ENCODE results near the gene EPN3.

Gene EPN3

GRCh38 chr17:50533720-50534148, 1.2 kb downstream of the EPN3 start:
- in situ Hi-C loops (cut with MboI; ENCODE audit: low sequenced_read_pairs): loop anchor here (25.0 kb wide), 1 partner anchor 429 kb away; no protein-coding TSS in a partner anchor

GRCh38 chr17:50534222-50534978, 1.9 kb downstream of the EPN3 start:
- in situ Hi-C loops (cut with MboI; ENCODE audit: low sequenced_read_pairs): loop anchor here (25.0 kb wide), 1 partner anchor 428 kb away; no protein-coding TSS in a partner anchor

- in situ Hi-C loops (cut with MboI; ENCODE audit: low sequenced_read_pairs): loop anchor here (25.0 kb wide), 1 partner anchor 427 kb away; no protein-coding TSS in a partner anchor
Measured at GRCh38 chr17:50534979-50535326, 2.4 kb downstream of the EPN3 start.

- in situ Hi-C loops (cut with MboI; ENCODE audit: low sequenced_read_pairs): loop anchor here (25.0 kb wide), 1 partner anchor 427 kb away; no protein-coding TSS in a partner anchor
Measured at GRCh38 chr17:50535407-50535806, 2.9 kb downstream of the EPN3 start.

- in situ Hi-C loops (cut with MboI; ENCODE audit: low sequenced_read_pairs): loop anchor here (25.0 kb wide), 1 partner anchor 425 kb away; no protein-coding TSS in a partner anchor
Measured at GRCh38 chr17:50536683-50537646, 4.4 kb downstream of the EPN3 start.

- in situ Hi-C loops (cut with MboI; ENCODE audit: low sequenced_read_pairs): loop anchor here (25.0 kb wide), 1 partner anchor 424 kb away; no protein-coding TSS in a partner anchor
Measured at GRCh38 chr17:50537721-50538548, 5.4 kb downstream of the EPN3 start.

GRCh38 chr17:50538549-50539410, 6.2 kb downstream of the EPN3 start:
- in situ Hi-C loops (cut with MboI; ENCODE audit: low sequenced_read_pairs): loop anchor here (25.0 kb wide), 1 partner anchor 424 kb away; no protein-coding TSS in a partner anchor

GRCh38 chr17:50539762-50540559, 7.4 kb downstream of the EPN3 start:
- in situ Hi-C loops (cut with MboI; ENCODE audit: low sequenced_read_pairs): loop anchor here (25.0 kb wide), 1 partner anchor 422 kb away; no protein-coding TSS in a partner anchor

- in situ Hi-C loops (cut with MboI; ENCODE audit: low sequenced_read_pairs): loop anchor here (25.0 kb wide), 1 partner anchor 422 kb away; no protein-coding TSS in a partner anchor
Measured at GRCh38 chr17:50540560-50541401, 8.2 kb downstream of the EPN3 start.

GRCh38 chr17:50541402-50541715, 8.8 kb downstream of the EPN3 start:
- in situ Hi-C loops (cut with MboI; ENCODE audit: low sequenced_read_pairs): loop anchor here (25.0 kb wide), 1 partner anchor 421 kb away; no protein-coding TSS in a partner anchor

GRCh38 chr17:50541716-50542688, 9.5 kb downstream of the EPN3 start:
- in situ Hi-C loops (cut with MboI; ENCODE audit: low sequenced_read_pairs): loop anchor here (25.0 kb wide), 1 partner anchor 420 kb away; no protein-coding TSS in a partner anchor

GRCh38 chr17:50542795-50543774, 10.6 kb downstream of the EPN3 start:
- in situ Hi-C loops (cut with MboI; ENCODE audit: low sequenced_read_pairs): loop anchor here (25.0 kb wide), 1 partner anchor 419 kb away; no protein-coding TSS in a partner anchor

GRCh38 chr17:50544516-50544915, 12.0 kb downstream of the EPN3 start:
- in situ Hi-C loops (cut with MboI; ENCODE audit: low sequenced_read_pairs): loop anchor here (25.0 kb wide), 1 partner anchor 418 kb away; no protein-coding TSS in a partner anchor

GRCh38 chr17:50545311-50545710, 12.8 kb downstream of the EPN3 start:
- in situ Hi-C loops (cut with MboI; ENCODE audit: low sequenced_read_pairs): loop anchor here (25.0 kb wide), 1 partner anchor 417 kb away; no protein-coding TSS in a partner anchor

GRCh38 chr17:50546701-50547034, 14.1 kb downstream of the EPN3 start:
- in situ Hi-C loops (cut with MboI; ENCODE audit: low sequenced_read_pairs): loop anchor here (25.0 kb wide), 1 partner anchor 416 kb away; no protein-coding TSS in a partner anchor

All from HL-60/S4 treated with retinoic acid at 250 ng/mL for 4 days and 3 days (cell line).